Vagina (tissue), 2 donors: ENCODE measurements around the gene IGHMBP2. TPM values are rescaled to one million over a fixed set of nuclear protein-coding genes. Genes with fewer than 3 reads are reported as not detected.

Experiments used
- DNase-seq, 2 donors: peaks; one replicate each; pipeline ENCODE4 v3.0.0-alpha.2; 2017; ENCODE audit errors: extremely low spot score in 2 of 2
- H3K27ac ChIP-seq: fragments of 200-600 bp; sonication (generic); one replicate; pipeline ENCODE4 v1.5.1; 2019
- H3K27me3 ChIP-seq: fragments of 200-600 bp; sonication (generic); one replicate; pipeline ENCODE4 v1.5.1; 2019
- H3K36me3 ChIP-seq, 2 donors: fragments of 200-600 bp; sonication (generic); one replicate each; pipeline ENCODE4 v1.5.1; 2017 to 2019
- H3K4me1 ChIP-seq: fragments of 200-600 bp; sonication (generic); one replicate; pipeline ENCODE4 v1.5.1; 2019
- H3K4me3 ChIP-seq, 2 donors: fragments of 200-600 bp; sonication (generic); 1 replicate in 1 of 2; 2 replicates in 1 of 2; pipeline ENCODE4 v1.5.1; 2016 to 2019
- H3K9me3 ChIP-seq: fragments of 200-600 bp; sonication (generic); one replicate; pipeline ENCODE4 v1.5.1; 2019
- CTCF ChIP-seq, 3 experiments: fragments of 450-650 bp in 2 of 3; fragments of 200-600 bp in 1 of 3; sonication (generic) in 1 of 3; IDR thresholded peaks; one replicate each; pipeline ENCODE4 v1.5.1; 2017 to 2019; ENCODE audit warnings: antibody characterized with exemption in 3 of 3, mild to moderate bottlenecking in 2 of 3, moderate library complexity in 2 of 3
- POLR2A ChIP-seq, 2 donors: fragments of 450-650 bp; IDR thresholded peaks; one replicate each; pipeline ENCODE4 v1.6.1; 2017; ENCODE audit warnings: antibody characterized with exemption in 2 of 2, mild to moderate bottlenecking in 2 of 2, moderate library complexity in 2 of 2
- POLR2AphosphoS5 ChIP-seq, 2 donors: sonication (generic); formaldehyde crosslinking; IDR thresholded peaks; one replicate each; pipeline ENCODE4 v1.9.0; 2017; ENCODE audit warnings: antibody characterized with exemption in 2 of 2, mild to moderate bottlenecking in 2 of 2, low read depth in 1 of 2; ENCODE audit not compliant: insufficient read depth in 1 of 2
- intact Hi-C: fragments of 100-400 bp; cut with DNase I; formaldehyde crosslinking; loops from one replicate; pipeline ENCODE4 v1.15.1; 2023
- total RNA-seq: library from RNA; depleted of rRNA; stranded (reverse); fragments of >200 nt; gene quantifications from one replicate; pipeline ENCODE4 v1.2.3, GENCODE V29; 2016

The IGHMBP2 gene
- total RNA-seq, 1 donor from 2014 or later: 8.3 TPM

- Histone ChIP-seq H3K27ac (no peak overlapping the region), H3K4me3 (no peak overlapping the region), H3K36me3 (no peaks in the 10 kb centered on the region), H3K9me3 (peaks cover 4% of the 10 kb centered on the region), H3K4me1 (peaks cover 30% of the 10 kb centered on the region), H3K27me3 (no peaks in the 10 kb centered on the region)
- no peak for DNase-seq
- intact Hi-C loops: no loop called here
- TF ChIP-seq POLR2AphosphoS5 (IDR thresholded peaks at IDR 0.05; ENCODE audit: insufficient read depth in 1 of 2, low read depth in 1 of 2): no peak
- no peak for TF ChIP-seq CTCF (IDR thresholded peaks at IDR 0.05)
- no peak for TF ChIP-seq POLR2A (IDR thresholded peaks at IDR 0.05)
Observed at GRCh38 chr11:68868221-68868835, 35.4 kb upstream of the IGHMBP2 start.

- intact Hi-C loops: no loop called here
Observed at GRCh38 chr11:68870470-68870869, 33.2 kb upstream of the IGHMBP2 start.

GRCh38 chr11:68872216-68873003 lies 31.3 kb upstream of the IGHMBP2 start:
- intact Hi-C loops: no loop called here
- TF ChIP-seq POLR2A (IDR thresholded peaks at IDR 0.05): no peak
- Histone ChIP-seq H3K4me3 (no peak overlapping the region), H3K36me3 (no peaks in the 10 kb centered on the region), H3K9me3 (no peaks in the 10 kb centered on the region), H3K27ac (no peak overlapping the region), H3K4me1 (peaks cover 30% of the 10 kb centered on the region), H3K27me3 (no peaks in the 10 kb centered on the region)
- DNase-seq: no peak

More at GRCh38 chr11:68870470-68870869, 33.2 kb upstream of the IGHMBP2 start:
- no peaks in the 10 kb centered on the region for H3K27me3 ChIP-seq
- H3K27ac ChIP-seq: peak overlapping the region; percentile 53
- no peak for DNase-seq
- H3K4me1 ChIP-seq: peaks cover 30% of the 10 kb centered on the region
- TF ChIP-seq POLR2AphosphoS5 (IDR thresholded peaks at IDR 0.05; ENCODE audit: insufficient read depth in 1 of 2, low read depth in 1 of 2) (no peak), CTCF (IDR thresholded peaks at IDR 0.05) (no peak)
- H3K9me3 ChIP-seq: no peaks in the 10 kb centered on the region
- peak overlapping the region; percentile 43 to 52 for H3K4me3 ChIP-seq
- no peaks in the 10 kb centered on the region for H3K36me3 ChIP-seq

GRCh38 chr11:68878022-68878421 lies 25.7 kb upstream of the IGHMBP2 start:
- Histone ChIP-seq H3K4me3 (no peak overlapping the region), H3K27ac (no peak overlapping the region), H3K36me3 (no peaks in the 10 kb centered on the region), H3K27me3 (no peaks in the 10 kb centered on the region), H3K4me1 (peaks cover 3% of the 10 kb centered on the region), H3K9me3 (no peaks in the 10 kb centered on the region)
- TF ChIP-seq POLR2A (IDR thresholded peaks at IDR 0.05): no peak
- no peak for TF ChIP-seq POLR2AphosphoS5 (IDR thresholded peaks at IDR 0.05; ENCODE audit: insufficient read depth in 1 of 2, low read depth in 1 of 2)
- TF ChIP-seq CTCF (IDR thresholded peaks at IDR 0.05): no peak
- intact Hi-C loops: loop anchor here (1.0 kb wide), 1 partner anchor 35 kb away; no protein-coding TSS in a partner anchor
- no peak for DNase-seq

- no peak for TF ChIP-seq POLR2A (IDR thresholded peaks at IDR 0.05)
- TF ChIP-seq POLR2AphosphoS5 (IDR thresholded peaks at IDR 0.05; ENCODE audit: insufficient read depth in 1 of 2, low read depth in 1 of 2): no peak
- TF ChIP-seq CTCF (IDR thresholded peaks at IDR 0.05): no peak
- Histone ChIP-seq H3K4me3 (no peak overlapping the region), H3K27ac (no peak overlapping the region), H3K36me3 (no peaks in the 10 kb centered on the region), H3K9me3 (no peaks in the 10 kb centered on the region), H3K27me3 (no peaks in the 10 kb centered on the region), H3K4me1 (no peaks in the 10 kb centered on the region)
- no peak for DNase-seq
- intact Hi-C loops: no loop called here
Observed at GRCh38 chr11:68880851-68881250, 22.8 kb upstream of the IGHMBP2 start.
